HG03469 (cell line): ENCODE results near the gene SEMA5A.

Experiments
- ATAC-seq: cut with Tn5 transposase; IDR thresholded peaks from one replicate; pipeline ENCODE4 v1.9.1; 2021; ENCODE audit warnings: mild to moderate bottlenecking, moderate library complexity, moderate number of reproducible peaks; ENCODE audit not compliant: unreplicated experiment

SEMA5A gene

GRCh38 chr5:9545992-9546851 is at the start of gene SEMA5A:
TSS of gene SEMA5A (minus strand) at chr5:9546075. CDS start at chr5:9379946, 166,129 bp downstream.
- no peak for ATAC-seq

GRCh38 chr5:9594913-9595312 is 49.0 kb upstream of the SEMA5A start:
- no peak for ATAC-seq

GRCh38 chr5:9589049-9589835 is 43.4 kb upstream of the SEMA5A start:
- no peak for ATAC-seq

- no peak for ATAC-seq
Observed at GRCh38 chr5:9588254-9588653, 42.4 kb upstream of the SEMA5A start.

- no peak for ATAC-seq
Observed at GRCh38 chr5:9587135-9587534, 41.3 kb upstream of the SEMA5A start.

GRCh38 chr5:9582406-9582805 is 36.5 kb upstream of the SEMA5A start:
- ATAC-seq = no peak

GRCh38 chr5:9573796-9574195 is 27.9 kb upstream of the SEMA5A start:
- no peak for ATAC-seq

- no peak for ATAC-seq
Observed at GRCh38 chr5:9572246-9572645, 26.4 kb upstream of the SEMA5A start.

GRCh38 chr5:9570876-9571275 is 25.0 kb upstream of the SEMA5A start:
- ATAC-seq = no peak

- no peak for ATAC-seq
Observed at GRCh38 chr5:9567039-9567438, 21.2 kb upstream of the SEMA5A start.

- no peak for ATAC-seq
Observed at GRCh38 chr5:9564752-9565151, 18.9 kb upstream of the SEMA5A start.

GRCh38 chr5:9562141-9562540 is 16.3 kb upstream of the SEMA5A start:
- no peak for ATAC-seq

- ATAC-seq = no peak
Observed at GRCh38 chr5:9559965-9560364, 14.1 kb upstream of the SEMA5A start.

- no peak for ATAC-seq
Observed at GRCh38 chr5:9558319-9558965, 12.6 kb upstream of the SEMA5A start.

GRCh38 chr5:9557696-9558095 is 11.8 kb upstream of the SEMA5A start:
- ATAC-seq = no peak

- no peak for ATAC-seq
Observed at GRCh38 chr5:9555961-9556360, 10.1 kb upstream of the SEMA5A start.

GRCh38 chr5:9554122-9554521 is 8.2 kb upstream of the SEMA5A start:
- ATAC-seq = no peak

- no peak for ATAC-seq
Observed at GRCh38 chr5:9553561-9553960, 7.7 kb upstream of the SEMA5A start.

- no peak for ATAC-seq
Observed at GRCh38 chr5:9551567-9552537, 6.0 kb upstream of the SEMA5A start.

- ATAC-seq = no peak
Observed at GRCh38 chr5:9549941-9550340, 4.1 kb upstream of the SEMA5A start.
